MCF 10A (cell line): Measurements from ENCODE around the gene REPS2. TPM values are rescaled to one million over a fixed set of nuclear protein-coding genes. Genes with fewer than 3 reads are reported as not detected.
A peak's percentile ranks its signal among the peaks of the same experiment; 100 is the strongest.

ENCODE experiments used
- BruUV-seq: library from RNA; stranded (reverse); fragments of 400-500 nt; replicated peaks from 2 replicates; lab custom pipeline; 2021; lab: Mats Ljungman, UMichigan
- CTCF ChIA-PET: fragments of 300-600 bp; sonication (Branson Sonifier 250); formaldehyde crosslinking; extraction: SDS; loops from one replicate; lab custom pipeline; 2021; ENCODE audit warnings: antibody characterized with exemption, inconsistent platforms; lab: Yijun Ruan, JAX
- POLR2A ChIA-PET: fragments of 300-600, 350-650 bp; sonication (Branson Sonifier 250); formaldehyde crosslinking; extraction: SDS; loops from one replicate; lab custom pipeline; 2020; ENCODE audit warnings: antibody characterized with exemption, inconsistent platforms; lab: Yijun Ruan, JAX
- DNase-seq: peaks from one replicate; pipeline ENCODE4 v3.0.0-alpha.2; 2018; ENCODE audit not compliant: unreplicated experiment
- H3K27ac Mint-ChIP-seq: one replicate; pipeline ENCODE4 v1.8.0; 2022; ENCODE audit warnings: mild to moderate bottlenecking, low read depth, mixed read lengths; ENCODE audit not compliant: unreplicated experiment
- H3K27me3 Mint-ChIP-seq: one replicate; pipeline ENCODE4 v1.8.0; 2022; ENCODE audit warnings: mixed read lengths; ENCODE audit not compliant: insufficient read depth, unreplicated experiment
- H3K36me3 Mint-ChIP-seq: one replicate; pipeline ENCODE4 v1.8.0; 2022; ENCODE audit warnings: mild to moderate bottlenecking, moderate library complexity, mixed read lengths; ENCODE audit not compliant: insufficient read depth, unreplicated experiment
- H3K4me1 Mint-ChIP-seq: one replicate; pipeline ENCODE4 v1.8.0; 2022; ENCODE audit warnings: mixed read lengths; ENCODE audit not compliant: insufficient read depth, unreplicated experiment
- H3K4me3 Mint-ChIP-seq: one replicate; pipeline ENCODE4 v1.8.0; 2022; ENCODE audit warnings: mild to moderate bottlenecking, moderate library complexity, mixed read lengths; ENCODE audit not compliant: unreplicated experiment
- H3K9me3 Mint-ChIP-seq: one replicate; pipeline ENCODE4 v1.8.0; 2022; ENCODE audit warnings: mixed read lengths; ENCODE audit not compliant: unreplicated experiment
- CTCF ChIP-seq: fragments of 200-600 bp; IDR thresholded peaks from one replicate; pipeline ENCODE4 v1.8.0; 2022; ENCODE audit warnings: antibody characterized with exemption, mild to moderate bottlenecking; ENCODE audit not compliant: unreplicated experiment
- intact Hi-C: fragments of 100-400 bp; cut with micrococcal nuclease; formaldehyde crosslinking; loops from 2 replicates; pipeline ENCODE4 v1.14.1; 2022
- total RNA-seq: library from RNA; stranded (reverse); gene quantifications from 2 replicates; pipeline ENCODE4 v1.2.3, GENCODE V29; 2022

REPS2 gene
- total RNA-seq, 1 experiment from 2014 or later: 8.1 TPM

- Mint-ChIP-seq H3K9me3 (no peaks in the 10 kb centered on the region), H3K4me1 (peaks cover 19% of the 10 kb centered on the region), H3K27ac (no peak overlapping the region), H3K4me3 (no peak overlapping the region), H3K36me3 (peaks cover 27% of the 10 kb centered on the region), H3K27me3 (peaks cover 66% of the 10 kb centered on the region)
- TF ChIP-seq CTCF: no peak
- ChIA-PET POLR2A (interaction anchor here (0.6 to 1.1 kb wide), 3 partner anchors 16 to 143 kb away, joined by 3 to 5 read pairs (median 3); no protein-coding TSS in a partner anchor), CTCF (interaction anchor here (0.6 to 4.2 kb wide), 5 partner anchors 10 to 1895 kb away, joined by 3 to 27 read pairs (median 3); no protein-coding TSS in a partner anchor)
- DNase-seq: no peak
- no TSS peak for BruUV-seq
- intact Hi-C loops: no loop called here
These were observed 89.9 kb downstream of the REPS2 start for GRCh38 chrX:17036171-17036961.

- BruUV-seq: no TSS peak
- Mint-ChIP-seq H3K4me3 (no peak overlapping the region), H3K4me1 (peaks cover 6% of the 10 kb centered on the region), H3K9me3 (no peaks in the 10 kb centered on the region), H3K27ac (peak overlapping the region; percentile 3), H3K36me3 (peaks cover 32% of the 10 kb centered on the region), H3K27me3 (peaks cover 69% of the 10 kb centered on the region)
- CTCF ChIA-PET: interaction anchor here (1.4 to 11.7 kb wide), 5 partner anchors 8 to 211 kb away, joined by 5 to 252 read pairs (median 11); no protein-coding TSS in a partner anchor
- TF ChIP-seq CTCF: no peak
- no peak for DNase-seq
- intact Hi-C loops: no loop called here
- POLR2A ChIA-PET: no interaction called here
These were observed 91.8 kb downstream of the REPS2 start for GRCh38 chrX:17038277-17038676.

- TF ChIP-seq CTCF: no peak
- peak; percentile 13 for DNase-seq
- H3K4me3 Mint-ChIP-seq: no peak overlapping the region
- ChIA-PET CTCF (interaction anchor here (1.4 to 11.7 kb wide), 5 partner anchors 7 to 212 kb away, joined by 5 to 252 read pairs (median 11); no protein-coding TSS in a partner anchor), POLR2A (interaction anchor here (1.3 to 2.0 kb wide), 3 partner anchors 30 to 212 kb away, joined by 4 to 7 read pairs (median 6); no protein-coding TSS in a partner anchor)
- no TSS peak for BruUV-seq
- no peaks in the 10 kb centered on the region for H3K9me3 Mint-ChIP-seq
- H3K27ac Mint-ChIP-seq: peak overlapping the region; percentile 3
- H3K36me3 Mint-ChIP-seq: peaks cover 33% of the 10 kb centered on the region
- intact Hi-C loops: no loop called here
- H3K27me3 Mint-ChIP-seq: peaks cover 69% of the 10 kb centered on the region
- H3K4me1 Mint-ChIP-seq: peaks cover 1% of the 10 kb centered on the region
These were observed 92.3 kb downstream of the REPS2 start for GRCh38 chrX:17038681-17039161.

- Mint-ChIP-seq H3K4me3 (no peak overlapping the region), H3K27me3 (peaks cover 69% of the 10 kb centered on the region), H3K27ac (no peak overlapping the region), H3K4me1 (no peaks in the 10 kb centered on the region), H3K36me3 (peaks cover 37% of the 10 kb centered on the region), H3K9me3 (no peaks in the 10 kb centered on the region)
- ChIA-PET CTCF (interaction anchor here (0.6 to 11.7 kb wide), 4 partner anchors 44 to 756 kb away, joined by 3 to 252 read pairs (median 10); no protein-coding TSS in a partner anchor), POLR2A (interaction anchor here (1.3 to 2.0 kb wide), 3 partner anchors 31 to 213 kb away, joined by 4 to 7 read pairs (median 6); no protein-coding TSS in a partner anchor)
- intact Hi-C loops: no loop called here
- BruUV-seq: no TSS peak
- DNase-seq: peak; percentile 53
- TF ChIP-seq CTCF: no peak
These were observed 93.4 kb downstream of the REPS2 start for GRCh38 chrX:17039826-17040225.
